ENCODE results near the gene SHISA3.

Gene SHISA3

GRCh38 chr4:42425146-42426065 is 28.1 kb downstream of the SHISA3 start:
- TF ChIP-seq, protein P1, sequence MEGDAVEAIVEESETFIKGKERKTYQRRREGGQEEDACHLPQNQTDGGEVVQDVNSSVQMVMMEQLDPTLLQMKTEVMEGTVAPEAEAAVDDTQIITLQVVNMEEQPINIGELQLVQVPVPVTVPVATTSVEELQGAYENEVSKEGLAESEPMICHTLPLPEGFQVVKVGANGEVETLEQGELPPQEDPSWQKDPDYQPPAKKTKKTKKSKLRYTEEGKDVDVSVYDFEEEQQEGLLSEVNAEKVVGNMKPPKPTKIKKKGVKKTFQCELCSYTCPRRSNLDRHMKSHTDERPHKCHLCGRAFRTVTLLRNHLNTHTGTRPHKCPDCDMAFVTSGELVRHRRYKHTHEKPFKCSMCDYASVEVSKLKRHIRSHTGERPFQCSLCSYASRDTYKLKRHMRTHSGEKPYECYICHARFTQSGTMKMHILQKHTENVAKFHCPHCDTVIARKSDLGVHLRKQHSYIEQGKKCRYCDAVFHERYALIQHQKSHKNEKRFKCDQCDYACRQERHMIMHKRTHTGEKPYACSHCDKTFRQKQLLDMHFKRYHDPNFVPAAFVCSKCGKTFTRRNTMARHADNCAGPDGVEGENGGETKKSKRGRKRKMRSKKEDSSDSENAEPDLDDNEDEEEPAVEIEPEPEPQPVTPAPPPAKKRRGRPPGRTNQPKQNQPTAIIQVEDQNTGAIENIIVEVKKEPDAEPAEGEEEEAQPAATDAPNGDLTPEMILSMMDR (conservative IDR thresholded peaks at IDR 0.05; ENCODE audit: control insufficient read depth, insufficient read depth, low read depth, low read length), result no peak
- H3K4me3 ChIP-seq (ENCODE audit: control insufficient read depth, low read depth, low read length), result no peak overlapping the region
- DNase-seq (ENCODE audit: low read depth), result no peak

GRCh38 chr4:42428036-42428435 is 30.7 kb downstream of the SHISA3 start:
- TF ChIP-seq, protein P1 (conservative IDR thresholded peaks at IDR 0.05; ENCODE audit: control insufficient read depth, insufficient read depth, low read depth, low read length), result no peak
- no peak for DNase-seq (ENCODE audit: low read depth)
- no peak overlapping the region for H3K4me3 ChIP-seq (ENCODE audit: control insufficient read depth, low read depth, low read length)

GRCh38 chr4:42436928-42437565 is 39.8 kb downstream of the SHISA3 start:
- TF ChIP-seq, protein P1 (conservative IDR thresholded peaks at IDR 0.05; ENCODE audit: control insufficient read depth, insufficient read depth, low read depth, low read length), result no peak

DNA sequence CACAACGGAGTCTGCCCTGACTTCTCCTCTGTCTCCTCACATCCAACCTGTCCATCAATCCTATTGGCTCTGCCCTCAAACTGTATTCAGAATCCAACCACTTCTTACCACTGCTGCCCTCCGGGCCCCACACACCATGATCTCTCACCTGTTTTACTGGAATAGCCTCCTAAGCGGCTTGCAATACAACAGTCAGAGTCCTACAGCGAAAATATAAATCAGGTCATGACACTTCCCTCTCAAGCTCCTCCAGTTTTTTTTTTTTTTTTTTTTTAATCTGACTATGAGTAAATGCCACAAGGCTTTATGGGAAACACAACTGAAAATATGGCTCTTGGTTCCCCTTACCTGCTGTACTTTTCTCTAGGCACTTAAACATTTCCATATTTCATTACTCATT is 42.8 kb downstream of the SHISA3 start:
- no peak overlapping the region for H3K4me3 ChIP-seq (ENCODE audit: control insufficient read depth, low read depth, low read length)
- TF ChIP-seq, protein P1 (conservative IDR thresholded peaks at IDR 0.05; ENCODE audit: control insufficient read depth, insufficient read depth, low read depth, low read length), result no peak
- no peak for DNase-seq (ENCODE audit: low read depth)

More at GRCh38 chr4:42436928-42437565, 39.8 kb downstream of the SHISA3 start:
- no peak overlapping the region for H3K4me3 ChIP-seq (ENCODE audit: control insufficient read depth, low read depth, low read length)
- no peak for DNase-seq (ENCODE audit: low read depth)

DNA sequence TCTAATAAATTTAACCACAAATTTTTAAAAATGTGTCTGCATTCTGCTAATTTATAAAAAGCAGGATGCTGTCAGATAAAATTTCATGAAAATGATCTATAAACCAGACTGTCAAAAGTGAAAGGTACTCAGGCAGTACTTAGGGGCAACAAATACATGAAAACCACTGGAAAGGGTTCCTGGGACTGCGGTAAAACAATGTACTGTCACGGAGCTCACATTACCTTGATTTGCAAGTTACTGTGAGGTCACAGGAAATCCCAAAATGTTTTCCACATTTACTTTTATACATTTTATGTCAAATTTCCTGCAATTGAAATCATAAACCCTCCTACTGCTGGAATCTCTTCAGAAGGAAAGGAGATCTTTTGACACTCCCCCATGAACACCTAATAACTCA is 45.3 kb downstream of the SHISA3 start:
- no peak overlapping the region for H3K4me3 ChIP-seq (ENCODE audit: control insufficient read depth, low read depth, low read length)
- no peak for DNase-seq (ENCODE audit: low read depth)
- TF ChIP-seq, protein P1 (conservative IDR thresholded peaks at IDR 0.05; ENCODE audit: control insufficient read depth, insufficient read depth, low read depth, low read length), result no peak

GRCh38 chr4:42445038-42445437 is 47.8 kb downstream of the SHISA3 start:
- H3K4me3 ChIP-seq (ENCODE audit: control insufficient read depth, low read depth, low read length), result no peak overlapping the region
- TF ChIP-seq, protein P1 (conservative IDR thresholded peaks at IDR 0.05; ENCODE audit: control insufficient read depth, insufficient read depth, low read depth, low read length), result no peak
- DNase-seq (ENCODE audit: low read depth), result no peak
